ENCODE results near the gene SPI1.
"Not testable (repeated sequence)": the region's sequence is repeated elsewhere in the genome, so short reads cannot be mapped to it uniquely, and the experiment has no call there.

The SPI1 gene

GRCh38 chr11:47337229-47337924 lies 41.0 kb downstream of the SPI1 start:
- no peak for DNase-seq

GRCh38 chr11:47336595-47336994 lies 41.8 kb downstream of the SPI1 start:
- DNase-seq = no peak

GRCh38 chr11:47335733-47336132 lies 42.6 kb downstream of the SPI1 start:
- DNase-seq = no peak

GRCh38 chr11:47334699-47335411 lies 43.5 kb downstream of the SPI1 start:
- not testable (repeated sequence) for DNase-seq

- DNase-seq = no peak
Observed at GRCh38 chr11:47333886-47334443, 44.4 kb downstream of the SPI1 start.

GRCh38 chr11:47333526-47333845 lies 44.9 kb downstream of the SPI1 start:
- no peak for DNase-seq

- no peak for DNase-seq
Observed at GRCh38 chr11:47332791-47333525, 45.4 kb downstream of the SPI1 start.

- DNase-seq = no peak
Observed at GRCh38 chr11:47332303-47332711, 46.0 kb downstream of the SPI1 start.

GRCh38 chr11:47331454-47332302 lies 46.7 kb downstream of the SPI1 start:
- no peak for DNase-seq

GRCh38 chr11:47329987-47330931 lies 48.1 kb downstream of the SPI1 start:
- no peak for DNase-seq

GRCh38 chr11:47329431-47329986 lies 48.8 kb downstream of the SPI1 start:
- DNase-seq = no peak

GRCh38 chr11:47328449-47329390 lies 49.6 kb downstream of the SPI1 start:
- no peak for DNase-seq

- DNase-seq = no peak
Observed at GRCh38 chr11:47327949-47328348, 50.4 kb downstream of the SPI1 start.

- no peak for DNase-seq
Observed at GRCh38 chr11:47327025-47327424, 51.3 kb downstream of the SPI1 start.

- DNase-seq = no peak
Observed at GRCh38 chr11:47326198-47326597, 52.1 kb downstream of the SPI1 start.

GRCh38 chr11:47325271-47326041 lies 52.9 kb downstream of the SPI1 start:
- DNase-seq = no peak

- DNase-seq = no peak
Observed at GRCh38 chr11:47324520-47324919, 53.8 kb downstream of the SPI1 start.

GRCh38 chr11:47318166-47318565 lies 60.2 kb downstream of the SPI1 start:
- no peak for DNase-seq
